Spleen (tissue), 11 donors: ENCODE data around the gene SLC8A1. TPM values are rescaled to one million over a fixed set of nuclear protein-coding genes. Genes with fewer than 3 reads are reported as not detected.

Source experiments
- DNase-seq: peaks from one replicate; pipeline ENCODE4 v3.0.0-alpha.2; 2020
- H3K27ac ChIP-seq, 8 donors: fragments of 200-600 bp; sonication (generic) in 7 of 8; 1 replicate in 4 of 8; 2 replicates in 4 of 8; pipeline versions ENCODE4 v1.5.0 to v1.8.0; 2016 to 2021; ENCODE audit warnings: inconsistent platforms in 4 of 8, mild to moderate bottlenecking in 4 of 8, moderate library complexity in 1 of 8
- H3K27me3 ChIP-seq, 7 donors: fragments of 200-600 bp; sonication (generic) in 6 of 7; replicated peaks in 1 of 7; 1 replicate in 4 of 7; 2 replicates in 3 of 7; pipeline versions ENCODE4 v1.5.0 to v1.8.0; 2016 to 2021; ENCODE audit warnings: inconsistent platforms in 3 of 7, mild to moderate bottlenecking in 1 of 7
- H3K36me3 ChIP-seq, 6 donors: fragments of 200-600 bp; sonication (generic) in 5 of 6; 1 replicate in 4 of 6; 2 replicates in 2 of 6; pipeline versions ENCODE4 v1.5.0 to v1.8.0; 2016 to 2021; ENCODE audit warnings: inconsistent platforms in 2 of 6
- H3K4me1 ChIP-seq, 6 donors: fragments of 200-600 bp; sonication (generic) in 5 of 6; 1 replicate in 3 of 6; 2 replicates in 3 of 6; pipeline versions ENCODE4 v1.5.0 to v1.8.0; 2016 to 2021; ENCODE audit warnings: inconsistent platforms in 3 of 6
- H3K4me3 ChIP-seq, 8 donors: fragments of 200-600 bp; sonication (generic) in 7 of 8; 1 replicate in 4 of 8; 2 replicates in 4 of 8; pipeline versions ENCODE4 v1.5.0 to v1.8.0; 2016 to 2021; ENCODE audit warnings: inconsistent platforms in 4 of 8, mild to moderate bottlenecking in 4 of 8, moderate library complexity in 2 of 8
- H3K9me3 ChIP-seq, 8 donors: fragments of 200-600 bp; sonication (generic) in 7 of 8; 1 replicate in 4 of 8; 2 replicates in 4 of 8; pipeline versions ENCODE4 v1.5.0 to v1.8.0; 2016 to 2021; ENCODE audit warnings: inconsistent platforms in 4 of 8
- POLR2A ChIP-seq, 3 donors: fragments of 450-650 bp; IDR thresholded peaks; one replicate each; pipeline ENCODE4 v1.5.1; 2017; ENCODE audit warnings: antibody characterized with exemption in 3 of 3, mild to moderate bottlenecking in 1 of 3
- POLR2AphosphoS5 ChIP-seq, 3 donors: sonication (generic); formaldehyde crosslinking; IDR thresholded peaks; one replicate each; pipeline ENCODE4 v1.5.1; 2017; ENCODE audit warnings: antibody characterized with exemption in 3 of 3
- WGBS, 5 donors: extraction: QIAGEN DNeasy Blood & Tissue Kit in 3 of 5; methylation state at CpG; one replicate each; pipeline versions ENCODE4 v1.1.5 to v1.1.7; 2013 to 2018; 5-methylcytosine and 5-hydroxymethylcytosine counted together
- intact Hi-C: fragments of 100-400 bp; cut with DNase I; formaldehyde crosslinking; loops from one replicate; pipeline ENCODE4 v1.15.0; 2023; ENCODE audit warnings: low total_unique reads
- polyA plus RNA-seq, 3 donors: library from polyadenylated mRNA; stranded (reverse); fragments of 200-250 nt; gene quantifications; one replicate each; pipeline ENCODE4 v1.2.1, GENCODE V29; 2013
- total RNA-seq, 7 donors: library from RNA; depleted of rRNA in 3 of 7; stranded (reverse); fragments of >200 nt in 3 of 7; fragmentation: NEBNext Ultra II Directional in 4 of 7; extraction: Animal tissue kit (Norgen Biotek cat#: 25700) in 4 of 7; gene quantifications; one replicate each; pipeline versions ENCODE4 v1.1.0 to v1.2.1, GENCODE V29; 2016 to 2021
- TF ChIP-seq, protein P1 (sequence below), 11 experiments: fragments of 200-600 bp in 7 of 11; fragments of 450-650 bp in 4 of 11; sonication (generic) in 4 of 11; IDR thresholded peaks in 8 of 11; conservative IDR thresholded peaks in 3 of 11; 1 replicate in 7 of 11; 2 replicates in 4 of 11; pipeline versions ENCODE4 v1.4.0 to v1.8.0; 2016 to 2021; ENCODE audit warnings: antibody characterized with exemption in 11 of 11, inconsistent platforms in 4 of 11, mild to moderate bottlenecking in 1 of 11
- donor health status: healthy with polysubstance abuse.
- donor health status: DM: no; HTN: no; CAD: no; lungs with moderate emphysema.
- donor health status: DM: no; HTN: no; CAD: no.
- donor health status: Bipolar disorder and iron deficiency.
- donor health status: healthy.
- donor health status: DM: no; HTN: no; CAD: no.
- donor health status: DM: yes; HTN: yes; CAD: no.

The SLC8A1 gene
- total and polyA plus RNA-seq, 10 donors = 0.36 to 86.0 (median 58.3) TPM

DNA sequence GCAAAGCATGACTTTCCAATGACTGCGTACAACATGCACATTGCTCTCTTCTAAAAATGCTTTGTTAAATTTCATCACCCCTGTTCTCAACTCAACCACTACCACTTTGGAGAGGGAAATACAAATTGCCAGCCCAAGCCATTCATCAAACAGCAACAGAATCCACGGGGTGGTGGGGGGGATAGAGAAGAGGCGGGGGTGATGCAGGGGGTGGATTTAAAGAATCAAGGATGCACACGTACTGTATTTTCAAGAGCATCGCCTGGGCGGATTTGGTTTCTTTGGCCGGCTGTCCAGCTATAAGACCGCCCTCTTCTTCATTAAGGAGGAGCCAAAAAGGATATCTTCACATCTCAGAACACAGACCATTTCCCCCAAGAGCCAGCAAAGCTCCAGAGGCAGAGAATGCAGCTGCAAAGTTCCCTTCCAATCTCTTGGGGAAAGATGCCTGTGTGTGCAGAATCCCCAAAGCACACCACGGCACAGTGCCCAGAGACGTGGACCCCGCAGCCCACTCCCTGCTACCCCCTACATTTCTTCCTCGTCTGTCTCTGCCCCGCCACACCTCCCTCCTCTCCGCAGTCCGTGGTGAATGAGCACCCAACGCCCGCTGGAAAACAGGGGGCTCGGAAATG, 977 bp downstream of the SLC8A1 start:
- peak overlapping the region in 7 of 8 donors; percentile 58 to 91 (median 82) for H3K27ac ChIP-seq
- intact Hi-C loops = no loop called here
- 2 to 8% (median 5%) methylated on average over 18 of the region's 18 CpGs for WGBS, 5 donors
- peaks cover 2 to 74% (median 24%) of the 10 kb centered on the region in 6 donors for H3K4me1 ChIP-seq
- H3K27me3 ChIP-seq = peaks cover 0 to 32% (median 4%) of the 10 kb centered on the region in 7 donors
- peak overlapping the region; percentile 19 to 72 (median 46) for H3K4me3 ChIP-seq
- DNase-seq = no peak
- TF ChIP-seq POLR2AphosphoS5 (IDR thresholded peaks at IDR 0.05) (peak; percentile 54 to 62 (median 59)), POLR2A (IDR thresholded peaks at IDR 0.05) (peak in 1 of 3 donors; percentile 45)
- TF ChIP-seq, protein P1, sequence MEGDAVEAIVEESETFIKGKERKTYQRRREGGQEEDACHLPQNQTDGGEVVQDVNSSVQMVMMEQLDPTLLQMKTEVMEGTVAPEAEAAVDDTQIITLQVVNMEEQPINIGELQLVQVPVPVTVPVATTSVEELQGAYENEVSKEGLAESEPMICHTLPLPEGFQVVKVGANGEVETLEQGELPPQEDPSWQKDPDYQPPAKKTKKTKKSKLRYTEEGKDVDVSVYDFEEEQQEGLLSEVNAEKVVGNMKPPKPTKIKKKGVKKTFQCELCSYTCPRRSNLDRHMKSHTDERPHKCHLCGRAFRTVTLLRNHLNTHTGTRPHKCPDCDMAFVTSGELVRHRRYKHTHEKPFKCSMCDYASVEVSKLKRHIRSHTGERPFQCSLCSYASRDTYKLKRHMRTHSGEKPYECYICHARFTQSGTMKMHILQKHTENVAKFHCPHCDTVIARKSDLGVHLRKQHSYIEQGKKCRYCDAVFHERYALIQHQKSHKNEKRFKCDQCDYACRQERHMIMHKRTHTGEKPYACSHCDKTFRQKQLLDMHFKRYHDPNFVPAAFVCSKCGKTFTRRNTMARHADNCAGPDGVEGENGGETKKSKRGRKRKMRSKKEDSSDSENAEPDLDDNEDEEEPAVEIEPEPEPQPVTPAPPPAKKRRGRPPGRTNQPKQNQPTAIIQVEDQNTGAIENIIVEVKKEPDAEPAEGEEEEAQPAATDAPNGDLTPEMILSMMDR (IDR thresholded peaks at IDR 0.05 in 8 of 11, conservative IDR thresholded peaks at IDR 0.05 in 3 of 11) = no peak
- no peaks in the 10 kb centered on the region for H3K9me3 ChIP-seq
- peaks cover 0 to 5% (median 0%) of the 10 kb centered on the region in 6 donors for H3K36me3 ChIP-seq

DNA sequence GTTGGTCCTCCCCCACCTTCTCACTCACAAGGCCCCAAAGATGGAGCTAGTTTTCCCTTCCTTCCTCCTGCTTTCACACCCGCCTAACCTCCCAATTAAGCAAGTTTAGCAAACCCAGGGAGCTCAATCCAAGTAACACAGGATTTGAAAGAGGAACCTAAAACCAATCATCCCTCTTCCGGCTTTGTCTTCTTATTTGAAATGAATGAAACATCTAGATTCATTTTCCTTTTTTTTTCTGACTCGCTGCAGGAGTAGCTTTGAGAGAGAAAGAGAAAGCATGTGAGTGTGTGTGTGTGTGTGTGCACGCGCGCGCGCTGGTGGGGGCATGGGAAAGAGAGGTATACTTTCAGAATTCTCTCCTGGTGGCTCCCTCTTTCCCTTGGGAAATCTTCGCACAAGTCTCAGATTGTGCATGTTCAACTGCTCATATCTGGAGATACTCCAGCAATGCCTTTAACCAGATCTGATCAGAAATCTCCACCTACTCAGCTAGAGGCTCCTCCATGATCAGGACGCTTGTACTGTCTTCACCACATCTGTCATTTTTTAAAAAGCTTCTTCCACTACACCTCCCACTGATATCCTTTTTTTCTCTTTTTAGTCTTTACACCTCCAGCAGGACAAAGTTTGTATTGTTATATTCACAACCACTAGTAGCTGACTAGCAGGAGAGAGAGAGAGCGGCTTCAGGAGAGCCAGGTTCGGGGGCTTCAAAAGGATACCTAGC, 1.7 kb downstream of the SLC8A1 start:
- TF ChIP-seq POLR2AphosphoS5 (IDR thresholded peaks at IDR 0.05) (no peak), POLR2A (IDR thresholded peaks at IDR 0.05) (no peak)
- TF ChIP-seq, protein P1 (IDR thresholded peaks at IDR 0.05 in 8 of 11, conservative IDR thresholded peaks at IDR 0.05 in 3 of 11) = no peak
- H3K9me3 ChIP-seq = no peaks in the 10 kb centered on the region
- peaks cover 2 to 74% (median 23%) of the 10 kb centered on the region in 6 donors for H3K4me1 ChIP-seq
- 14 to 40% (median 26%) methylated on average over 12 of the region's 12 CpGs for WGBS, 5 donors
- intact Hi-C loops = no loop called here
- H3K27ac ChIP-seq = peak overlapping the region in 6 of 8 donors; percentile 69 to 91 (median 82)
- no peak for DNase-seq
- peaks cover 0 to 32% (median 4%) of the 10 kb centered on the region in 7 donors for H3K27me3 ChIP-seq
- peak overlapping the region; percentile 8 to 72 (median 46) for H3K4me3 ChIP-seq
- peaks cover 0 to 5% (median 0%) of the 10 kb centered on the region in 6 donors for H3K36me3 ChIP-seq

DNA sequence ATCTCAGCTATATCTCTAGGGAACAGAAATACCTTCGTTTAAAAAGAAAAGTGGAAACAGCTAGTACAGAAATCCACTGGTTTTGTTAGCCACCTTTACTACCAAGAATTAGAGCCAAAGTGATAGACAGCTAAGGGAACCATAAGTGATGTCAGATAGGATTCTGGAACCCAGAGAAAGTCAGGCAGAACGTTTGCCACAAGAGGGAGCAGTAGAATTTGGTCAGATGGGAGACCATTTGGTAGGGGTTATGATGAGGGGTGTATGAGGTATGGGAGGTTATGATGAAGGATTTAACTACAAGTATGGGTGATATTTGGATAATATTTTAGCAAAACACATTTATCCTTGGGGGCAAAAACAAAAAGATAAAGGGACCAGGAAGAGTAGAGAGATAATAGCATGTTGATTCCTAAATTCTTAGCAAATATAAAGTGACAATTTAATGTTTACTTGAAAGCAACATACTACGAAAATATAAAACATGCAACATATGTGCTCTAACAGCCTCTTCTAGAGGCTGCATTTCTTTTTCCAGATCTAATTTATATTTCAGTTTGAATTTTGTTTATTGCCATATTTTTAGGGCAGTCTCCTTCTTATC, 3.3 kb downstream of the SLC8A1 start:
- peaks cover 0 to 31% (median 4%) of the 10 kb centered on the region in 7 donors for H3K27me3 ChIP-seq
- no peak overlapping the region for H3K4me3 ChIP-seq
- H3K4me1 ChIP-seq = peaks cover 2 to 60% (median 19%) of the 10 kb centered on the region in 6 donors
- H3K36me3 ChIP-seq = peaks cover 0 to 5% (median 0%) of the 10 kb centered on the region in 6 donors
- 36 to 42% (median 39%) methylated on average over 3 of the region's 3 CpGs for WGBS, 5 donors
- intact Hi-C loops = no loop called here
- DNase-seq = no peak
- TF ChIP-seq, protein P1 (IDR thresholded peaks at IDR 0.05 in 8 of 11, conservative IDR thresholded peaks at IDR 0.05 in 3 of 11) = peak in 6 of 11 experiments; percentile 34 to 49 (median 42)
- no peak for TF ChIP-seq POLR2A (IDR thresholded peaks at IDR 0.05)
- TF ChIP-seq POLR2AphosphoS5 (IDR thresholded peaks at IDR 0.05) = no peak
- peak overlapping the region in 1 of 8 donors; percentile 5 for H3K27ac ChIP-seq
- H3K9me3 ChIP-seq = no peaks in the 10 kb centered on the region
